HG02588 (cell line): Measurements from ENCODE around the gene DGKH.
"Not testable (repeated sequence)": the region's sequence is repeated elsewhere in the genome, so short reads cannot be mapped to it uniquely, and the experiment has no call there.

Experiments
- ATAC-seq: cut with Tn5 transposase; IDR thresholded peaks from one replicate; pipeline ENCODE4 v1.9.1; 2021; ENCODE audit warnings: mild to moderate bottlenecking, moderate library complexity; ENCODE audit not compliant: unreplicated experiment

Gene DGKH

GRCh38 chr13:42112864-42113263, 64.4 kb downstream of the DGKH start:
- ATAC-seq, result no peak

GRCh38 chr13:42113478-42113877, 65.0 kb downstream of the DGKH start:
- no peak for ATAC-seq

- no peak for ATAC-seq
These were observed 65.8 kb downstream of the DGKH start for GRCh38 chr13:42114278-42114677.

- no peak for ATAC-seq
These were observed 66.5 kb downstream of the DGKH start for GRCh38 chr13:42114912-42115311.

- ATAC-seq, result no peak
These were observed 67.8 kb downstream of the DGKH start for GRCh38 chr13:42116225-42116624.

GRCh38 chr13:42119041-42119440, 70.6 kb downstream of the DGKH start:
- ATAC-seq, result no peak

- ATAC-seq, result no peak
These were observed 71.4 kb downstream of the DGKH start for GRCh38 chr13:42119875-42120274.

GRCh38 chr13:42123600-42123999, 75.2 kb downstream of the DGKH start:
- ATAC-seq, result no peak

GRCh38 chr13:42125046-42125445, 76.6 kb downstream of the DGKH start:
- ATAC-seq, result no peak

- ATAC-seq, result no peak
These were observed 78.6 kb downstream of the DGKH start for GRCh38 chr13:42127047-42127446.

- no peak for ATAC-seq
These were observed 80.6 kb downstream of the DGKH start for GRCh38 chr13:42129033-42129432.

- ATAC-seq, result no peak
These were observed 88.1 kb downstream of the DGKH start for GRCh38 chr13:42136518-42136917.

GRCh38 chr13:42137856-42138537, 89.5 kb downstream of the DGKH start:
- peak; percentile 55 for ATAC-seq

GRCh38 chr13:42140494-42140893, 92.0 kb downstream of the DGKH start:
- no peak for ATAC-seq

- not testable (repeated sequence) for ATAC-seq
These were observed 92.6 kb downstream of the DGKH start for GRCh38 chr13:42141052-42141451.

GRCh38 chr13:42146359-42146758, 97.9 kb downstream of the DGKH start:
- no peak for ATAC-seq

GRCh38 chr13:42148538-42148937, 100.1 kb downstream of the DGKH start:
- no peak for ATAC-seq

- no peak for ATAC-seq
These were observed 100.7 kb downstream of the DGKH start for GRCh38 chr13:42149136-42149535.

GRCh38 chr13:42151781-42152180, 103.3 kb downstream of the DGKH start:
- no peak for ATAC-seq

GRCh38 chr13:42152495-42152894, 104.0 kb downstream of the DGKH start:
- ATAC-seq, result peak; percentile 54

- no peak for ATAC-seq
These were observed 105.0 kb downstream of the DGKH start for GRCh38 chr13:42153199-42154113.

- no peak for ATAC-seq
These were observed 106.8 kb downstream of the DGKH start for GRCh38 chr13:42155251-42155650.
